ENCODE measurements around the gene CTSH.

CTSH gene

DNA sequence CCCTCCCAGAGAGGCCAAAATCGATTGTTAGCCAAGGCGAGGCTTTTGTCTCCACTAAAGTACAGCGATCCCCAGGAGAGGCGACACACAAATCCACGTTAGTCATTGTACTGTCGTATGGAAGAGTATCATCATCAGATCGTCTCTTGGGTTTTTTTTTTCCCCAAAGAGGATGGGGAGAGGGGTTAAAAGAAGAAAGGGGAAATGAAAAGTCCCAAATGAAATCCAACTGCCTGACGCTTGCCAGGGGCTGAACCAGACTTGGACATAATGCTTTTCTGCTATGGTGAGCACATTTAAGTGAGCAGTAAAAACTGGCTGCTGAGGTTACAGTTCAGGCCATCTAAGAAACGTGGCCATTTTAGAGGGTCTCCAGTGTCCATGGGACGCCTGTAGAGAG lies 37.9 kb upstream of the CTSH start:
- no peak for ATAC-seq
- Mint-ChIP-seq H3K4me3 (no peak overlapping the region), H3K36me3 (peaks cover 13% of the 10 kb centered on the region), H3K27ac (no peak overlapping the region), H3K27me3 (no peaks in the 10 kb centered on the region), H3K4me1 (peaks cover 49% of the 10 kb centered on the region), H3K9me3 (no peaks in the 10 kb centered on the region)

DNA sequence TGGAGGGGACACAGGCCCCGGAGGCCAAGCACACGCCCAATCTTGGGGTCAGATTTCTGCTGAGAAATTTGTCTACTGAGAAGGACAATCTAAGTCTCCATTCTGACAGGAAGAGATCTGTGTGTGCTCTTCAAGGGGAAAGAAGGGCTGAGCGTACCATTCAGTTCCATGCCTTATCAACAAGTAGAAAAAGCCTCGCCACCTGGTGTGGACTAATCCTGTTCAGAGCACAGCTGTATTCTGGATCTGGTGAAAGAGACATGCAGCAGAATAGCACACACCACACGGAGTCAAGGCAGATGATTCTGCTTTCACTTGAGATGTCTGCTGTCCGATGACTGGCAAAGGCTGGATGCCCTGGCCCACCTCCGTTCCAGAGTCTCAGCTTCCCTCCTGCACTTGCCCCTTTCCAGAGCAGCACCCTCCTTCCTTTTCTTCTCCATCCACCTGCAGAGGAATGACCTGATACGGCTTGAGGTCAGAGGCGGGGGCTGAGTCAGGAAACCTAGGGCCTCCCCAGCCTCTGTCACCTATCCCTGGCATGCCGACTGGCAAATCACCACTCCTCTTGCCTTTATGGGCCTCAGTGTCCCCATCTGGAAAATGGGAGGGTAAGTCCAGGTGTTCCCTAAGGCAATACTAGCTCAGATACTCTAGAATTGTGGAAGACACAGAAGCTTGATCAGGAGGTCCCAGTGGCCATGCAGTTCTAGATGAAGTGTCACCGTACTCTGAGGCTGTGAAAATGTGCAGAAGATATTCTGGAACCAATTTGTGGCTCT lies 36.9 kb upstream of the CTSH start:
- H3K27ac Mint-ChIP-seq: no peak overlapping the region
- no peak for ATAC-seq
- H3K9me3 Mint-ChIP-seq: no peaks in the 10 kb centered on the region
- H3K27me3 Mint-ChIP-seq: no peaks in the 10 kb centered on the region
- H3K4me3 Mint-ChIP-seq: no peak overlapping the region
- peaks cover 13% of the 10 kb centered on the region for H3K36me3 Mint-ChIP-seq
- H3K4me1 Mint-ChIP-seq: peaks cover 56% of the 10 kb centered on the region

DNA sequence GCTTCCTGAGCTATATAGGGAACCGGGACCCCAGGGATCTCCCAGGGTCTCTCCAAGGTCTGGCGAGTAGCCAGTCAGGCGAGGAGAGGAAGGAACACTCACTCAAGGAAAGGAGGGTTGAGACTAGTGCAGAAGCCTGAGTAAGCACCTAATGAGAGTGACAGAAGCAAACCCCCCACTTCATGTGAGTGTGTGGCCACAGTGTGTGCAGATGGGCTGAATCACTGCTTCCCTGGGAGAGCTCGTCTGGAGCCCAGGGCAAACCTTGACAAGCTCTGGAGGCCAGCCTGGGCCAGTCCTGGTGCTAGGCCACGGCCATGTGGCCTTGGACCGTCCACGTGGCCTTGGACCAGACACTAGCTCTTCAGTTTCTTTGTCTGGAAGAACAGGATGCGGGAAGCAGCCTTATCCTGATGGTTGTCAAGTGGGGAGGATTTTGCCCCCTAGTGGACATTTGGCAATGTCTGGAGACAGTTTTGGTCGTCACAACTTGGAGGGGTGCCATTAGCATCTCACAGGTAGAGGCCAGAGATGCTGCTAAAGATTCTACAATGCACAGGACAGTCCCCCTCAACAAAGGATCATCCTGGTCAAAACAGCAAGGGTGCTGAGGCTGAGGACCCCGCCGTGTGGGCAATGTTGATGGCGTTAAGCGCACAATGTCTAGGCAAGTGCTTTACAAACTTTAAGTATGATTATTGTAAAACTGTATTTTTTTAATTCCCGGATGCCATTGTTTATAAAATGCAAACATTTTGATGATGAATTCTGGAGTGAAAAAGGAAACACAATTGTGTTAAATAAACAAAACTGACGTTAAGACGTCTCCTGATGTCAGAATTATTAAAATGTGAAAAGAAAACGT lies 34.8 kb upstream of the CTSH start:
- no peak for ATAC-seq
- peaks cover 69% of the 10 kb centered on the region for H3K4me1 Mint-ChIP-seq
- H3K4me3 Mint-ChIP-seq: peak overlapping the region; percentile 81
- no peaks in the 10 kb centered on the region for H3K9me3 Mint-ChIP-seq
- no peaks in the 10 kb centered on the region for H3K27me3 Mint-ChIP-seq
- H3K36me3 Mint-ChIP-seq: peaks cover 13% of the 10 kb centered on the region
- H3K27ac Mint-ChIP-seq: peak overlapping the region; percentile 90

DNA sequence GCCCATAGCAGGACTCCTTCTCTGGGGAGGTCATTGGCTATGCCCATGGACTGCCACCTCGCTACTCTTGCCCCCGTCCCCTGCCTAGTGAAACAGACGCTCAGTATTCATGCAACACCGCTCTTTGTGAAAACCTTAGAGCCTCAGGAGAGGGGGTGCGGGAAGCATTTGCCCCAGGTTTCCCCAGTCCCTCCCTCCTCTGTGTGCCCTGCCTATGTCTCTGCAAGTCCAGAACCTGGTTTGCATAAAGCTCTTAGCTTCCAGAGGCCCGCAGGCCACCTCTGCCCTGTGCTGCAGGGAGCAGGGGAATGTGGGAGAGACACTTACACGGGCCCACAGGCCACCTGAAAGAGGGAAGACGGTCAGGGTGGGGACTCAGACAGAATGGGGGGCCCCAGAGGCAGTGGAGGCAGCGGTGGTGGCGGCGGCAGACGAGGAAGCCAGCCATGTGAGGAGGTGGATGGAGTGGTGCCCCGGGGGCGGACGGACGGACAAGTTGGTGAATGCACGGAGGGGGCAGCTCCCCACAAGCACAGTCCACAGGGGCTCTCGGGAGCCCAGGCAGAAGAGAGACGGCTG lies 33.8 kb upstream of the CTSH start:
- no peaks in the 10 kb centered on the region for H3K27me3 Mint-ChIP-seq
- peak overlapping the region; percentile 81 for H3K4me3 Mint-ChIP-seq
- peaks cover 6% of the 10 kb centered on the region for H3K36me3 Mint-ChIP-seq
- peak overlapping the region; percentile 90 for H3K27ac Mint-ChIP-seq
- ATAC-seq: no peak
- H3K4me1 Mint-ChIP-seq: peaks cover 66% of the 10 kb centered on the region
- H3K9me3 Mint-ChIP-seq: no peaks in the 10 kb centered on the region

DNA sequence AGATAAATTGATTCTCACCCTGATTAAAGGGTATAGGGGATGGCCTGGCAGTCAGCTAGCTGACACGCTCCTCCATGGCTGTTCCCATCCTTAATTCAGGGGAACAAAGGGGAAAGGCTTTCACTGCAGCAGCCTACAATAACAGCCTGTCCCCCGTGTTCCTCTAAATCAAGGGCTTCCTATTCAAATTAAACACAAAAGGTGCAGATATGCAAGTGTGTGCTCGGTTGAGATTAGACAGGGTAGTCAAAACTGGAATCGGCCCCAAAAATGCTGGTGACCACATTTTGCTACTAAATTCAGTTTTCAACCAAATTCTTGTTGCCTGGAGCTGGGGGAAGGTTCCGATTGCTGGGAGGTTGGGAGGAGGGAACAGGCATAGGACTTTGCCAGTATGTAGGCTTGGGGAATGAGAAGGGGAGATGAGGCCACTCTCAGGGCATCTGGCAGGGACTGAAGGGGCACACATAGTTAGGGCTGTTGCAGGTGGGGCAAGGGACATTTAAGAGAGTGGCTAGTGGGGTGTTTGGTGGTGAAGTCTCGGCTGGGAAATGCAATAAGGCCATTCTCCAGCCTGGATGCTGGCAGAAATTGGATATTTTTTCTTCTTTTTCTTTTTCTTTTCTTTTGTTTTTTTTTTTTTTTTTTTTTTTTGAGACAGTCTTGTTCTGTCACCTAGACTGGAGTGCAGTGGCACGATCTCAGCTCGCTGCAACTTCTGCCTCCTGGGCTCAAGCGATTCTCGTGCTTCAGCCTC lies 32.9 kb upstream of the CTSH start:
- Mint-ChIP-seq H3K27ac (peak overlapping the region; percentile 90), H3K9me3 (no peaks in the 10 kb centered on the region), H3K36me3 (no peaks in the 10 kb centered on the region), H3K27me3 (no peaks in the 10 kb centered on the region), H3K4me3 (peak overlapping the region; percentile 51), H3K4me1 (peaks cover 59% of the 10 kb centered on the region)
- ATAC-seq: peak; percentile 68

DNA sequence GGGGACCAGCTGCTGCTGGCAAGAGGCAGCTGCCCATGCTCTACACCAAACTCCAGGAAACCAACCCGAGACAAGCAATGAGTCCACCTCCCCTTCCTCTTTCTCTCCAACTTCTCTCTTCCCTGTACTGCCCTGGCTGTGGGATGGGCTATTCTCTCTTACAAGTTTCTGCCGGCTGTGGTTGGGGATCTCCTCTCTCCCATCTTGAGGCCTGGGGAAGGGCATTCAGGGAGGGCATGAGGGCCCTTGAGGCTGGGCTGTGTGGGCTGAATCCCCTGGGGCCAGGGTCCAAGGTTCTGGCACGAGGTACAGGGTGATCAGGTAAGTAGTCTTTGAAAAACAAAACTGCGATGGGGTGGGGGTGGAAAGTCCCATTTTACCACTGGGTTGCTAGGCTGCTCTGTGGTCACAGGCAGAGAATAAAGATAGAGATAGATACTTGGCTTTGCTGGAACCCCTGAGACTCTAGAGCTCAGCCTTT lies 32.3 kb upstream of the CTSH start:
- H3K4me3 Mint-ChIP-seq: peak overlapping the region; percentile 51
- peak overlapping the region; percentile 90 for H3K27ac Mint-ChIP-seq
- peak; percentile 92 for ATAC-seq
- no peaks in the 10 kb centered on the region for H3K9me3 Mint-ChIP-seq
- H3K27me3 Mint-ChIP-seq: no peaks in the 10 kb centered on the region
- H3K36me3 Mint-ChIP-seq: no peaks in the 10 kb centered on the region
- H3K4me1 Mint-ChIP-seq: peaks cover 53% of the 10 kb centered on the region

DNA sequence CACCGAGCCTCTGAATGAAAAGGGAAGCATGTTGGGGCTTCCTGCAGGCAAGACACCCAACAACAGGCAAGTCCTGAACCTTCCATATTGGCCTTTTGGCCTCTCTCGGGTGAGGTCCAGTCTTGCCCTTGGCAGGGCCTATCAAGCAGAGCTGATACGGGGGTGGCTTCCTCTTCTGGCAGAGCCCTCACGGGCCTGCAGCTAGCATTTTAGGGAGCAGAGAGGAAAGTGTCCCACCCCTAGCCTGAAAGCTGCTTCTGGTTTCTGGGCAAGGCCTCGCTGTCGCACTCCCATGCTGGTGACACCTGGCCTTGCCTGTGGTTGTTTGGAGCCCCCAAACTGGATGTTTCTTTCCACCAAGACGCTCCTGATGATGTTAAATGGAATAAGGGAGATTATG lies 31.8 kb upstream of the CTSH start:
- peak; percentile 22 for ATAC-seq
- no peaks in the 10 kb centered on the region for H3K36me3 Mint-ChIP-seq
- peaks cover 50% of the 10 kb centered on the region for H3K4me1 Mint-ChIP-seq
- H3K27ac Mint-ChIP-seq: peak overlapping the region; percentile 90
- H3K27me3 Mint-ChIP-seq: no peaks in the 10 kb centered on the region
- no peak overlapping the region for H3K4me3 Mint-ChIP-seq
- no peaks in the 10 kb centered on the region for H3K9me3 Mint-ChIP-seq

DNA sequence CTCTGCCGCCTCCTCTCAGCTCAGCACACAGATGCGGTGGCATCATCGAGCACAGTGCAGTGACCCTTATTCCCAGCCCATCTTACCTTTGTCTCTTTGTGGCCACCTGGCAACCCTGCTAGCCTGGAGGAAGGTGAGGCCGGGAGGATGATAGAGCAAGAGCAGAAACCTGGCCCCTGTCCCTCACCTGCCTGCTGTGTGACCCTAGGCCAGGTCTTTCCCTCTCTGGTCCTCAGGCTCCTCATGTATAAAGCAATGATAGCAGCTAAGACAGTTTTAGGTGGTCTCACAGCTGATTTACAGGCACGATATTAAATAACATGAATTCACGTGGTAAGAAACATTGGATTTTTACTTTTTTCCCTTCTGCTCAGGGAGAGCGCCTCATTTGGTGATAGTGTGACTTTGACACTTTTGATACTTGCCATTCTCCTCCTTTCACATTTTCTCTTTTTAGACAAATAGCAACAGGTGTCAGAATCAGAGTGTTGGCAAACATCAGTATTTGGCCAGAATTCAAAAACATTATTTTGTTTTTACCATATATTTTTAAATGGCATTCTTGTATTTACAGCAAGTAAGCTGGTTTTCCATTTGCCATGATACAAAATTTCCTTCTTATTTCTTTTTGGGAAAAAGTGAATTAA lies 29.5 kb upstream of the CTSH start:
- no peak for ATAC-seq
- peaks cover 45% of the 10 kb centered on the region for H3K4me1 Mint-ChIP-seq
- H3K4me3 Mint-ChIP-seq: no peak overlapping the region
- peaks cover 6% of the 10 kb centered on the region for H3K36me3 Mint-ChIP-seq
- no peaks in the 10 kb centered on the region for H3K9me3 Mint-ChIP-seq
- H3K27ac Mint-ChIP-seq: peak overlapping the region; percentile 38
- H3K27me3 Mint-ChIP-seq: no peaks in the 10 kb centered on the region

DNA sequence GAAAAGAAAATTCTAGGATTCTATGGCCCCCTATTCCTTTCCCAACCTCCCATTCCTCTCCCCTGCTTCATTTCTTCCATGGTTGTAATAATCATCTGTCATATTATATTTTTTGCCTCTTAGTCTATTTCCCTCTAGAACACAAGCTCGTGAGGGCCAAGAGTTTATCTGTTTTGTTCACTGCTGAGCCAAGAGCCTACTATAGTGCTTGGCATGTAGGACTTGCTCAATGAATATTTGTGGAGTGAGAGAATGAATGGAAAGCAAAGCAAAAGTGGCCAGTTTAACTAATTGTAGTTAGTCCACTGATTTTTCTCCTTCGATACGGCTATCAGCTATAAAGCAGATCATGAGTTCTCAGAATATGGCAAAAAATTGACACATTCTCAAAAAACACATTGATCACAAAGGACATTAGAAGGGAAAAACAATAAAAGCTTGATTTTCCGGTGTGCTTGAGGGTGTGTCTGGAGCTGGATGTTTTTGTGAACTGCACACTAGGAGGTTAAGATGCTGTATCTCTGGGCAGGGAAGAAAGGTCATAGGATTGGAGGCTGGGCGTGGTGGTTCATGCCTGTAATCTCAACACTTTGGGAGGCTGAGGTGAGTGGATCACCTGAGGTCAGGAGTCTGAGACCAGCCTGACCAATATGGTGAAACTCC lies 25.0 kb upstream of the CTSH start:
- Mint-ChIP-seq H3K4me1 (peaks cover 5% of the 10 kb centered on the region), H3K36me3 (peaks cover 7% of the 10 kb centered on the region), H3K27me3 (no peaks in the 10 kb centered on the region), H3K9me3 (no peaks in the 10 kb centered on the region), H3K27ac (no peak overlapping the region), H3K4me3 (no peak overlapping the region)
- ATAC-seq: no peak

DNA sequence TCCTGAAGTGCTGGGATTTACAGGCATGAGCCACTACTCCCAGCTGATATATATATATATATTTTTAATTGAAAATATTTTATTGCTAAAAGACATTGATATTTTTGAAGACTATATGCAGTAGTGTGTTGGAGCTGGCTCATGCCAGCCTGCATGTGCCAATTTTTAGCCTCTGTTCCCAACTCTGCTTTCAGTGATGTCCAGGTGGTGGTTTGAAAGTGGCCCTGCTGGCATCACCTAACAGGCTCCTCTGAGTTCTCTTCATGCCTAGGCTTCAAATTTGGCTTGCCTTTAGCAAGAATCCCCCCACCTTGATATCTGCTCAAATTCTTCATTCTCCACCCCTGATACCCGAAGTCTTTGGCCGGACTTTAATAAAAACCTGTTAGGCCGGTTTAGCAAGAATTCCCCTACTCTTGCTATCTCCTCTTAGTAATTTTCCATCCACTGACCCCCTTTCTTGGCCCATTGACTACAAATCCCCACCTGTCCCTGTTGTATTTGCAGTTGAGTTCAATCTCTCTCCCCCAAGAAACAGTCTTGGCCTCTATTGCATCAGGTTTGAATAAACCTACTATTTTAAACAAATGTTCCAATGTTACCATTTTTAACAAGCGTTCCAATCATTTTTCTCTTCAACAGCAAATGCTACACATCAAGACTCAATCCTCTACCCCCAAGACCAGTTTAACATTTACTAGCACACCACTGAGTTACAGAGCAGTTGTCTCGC lies 23.9 kb upstream of the CTSH start:
- H3K27ac Mint-ChIP-seq: peak overlapping the region; percentile 6
- ATAC-seq: no peak

DNA sequence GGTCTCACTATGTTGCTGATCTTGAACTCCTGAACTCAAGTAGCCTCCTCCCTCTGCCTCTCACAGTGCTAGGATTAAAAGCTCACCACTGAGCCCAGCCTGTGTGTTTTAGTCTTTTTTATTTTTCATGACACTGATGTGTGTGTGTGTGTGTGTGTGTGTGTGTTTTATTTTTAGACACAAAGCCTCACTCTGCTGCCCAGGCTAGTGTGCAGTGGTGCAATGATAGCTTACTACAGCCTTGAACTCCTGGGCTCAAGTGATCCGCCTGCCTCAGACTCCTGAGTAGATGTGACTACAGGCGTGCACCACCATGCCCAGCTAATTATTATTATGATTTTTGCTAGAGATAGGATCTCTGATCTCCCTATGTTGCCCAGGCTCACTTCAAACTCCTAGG lies 23.3 kb upstream of the CTSH start:
- no peak overlapping the region for H3K4me3 Mint-ChIP-seq
- H3K27ac Mint-ChIP-seq: no peak overlapping the region
- ATAC-seq: no peak
- no peaks in the 10 kb centered on the region for H3K9me3 Mint-ChIP-seq
- H3K27me3 Mint-ChIP-seq: no peaks in the 10 kb centered on the region
- peaks cover 5% of the 10 kb centered on the region for H3K4me1 Mint-ChIP-seq
- H3K36me3 Mint-ChIP-seq: peaks cover 7% of the 10 kb centered on the region

More for the DNA sequence above, 23.9 kb upstream of the CTSH start:
- H3K4me3 Mint-ChIP-seq: no peak overlapping the region
- no peaks in the 10 kb centered on the region for H3K9me3 Mint-ChIP-seq
- H3K27me3 Mint-ChIP-seq: no peaks in the 10 kb centered on the region
- peaks cover 7% of the 10 kb centered on the region for H3K36me3 Mint-ChIP-seq
- H3K4me1 Mint-ChIP-seq: peaks cover 5% of the 10 kb centered on the region

DNA sequence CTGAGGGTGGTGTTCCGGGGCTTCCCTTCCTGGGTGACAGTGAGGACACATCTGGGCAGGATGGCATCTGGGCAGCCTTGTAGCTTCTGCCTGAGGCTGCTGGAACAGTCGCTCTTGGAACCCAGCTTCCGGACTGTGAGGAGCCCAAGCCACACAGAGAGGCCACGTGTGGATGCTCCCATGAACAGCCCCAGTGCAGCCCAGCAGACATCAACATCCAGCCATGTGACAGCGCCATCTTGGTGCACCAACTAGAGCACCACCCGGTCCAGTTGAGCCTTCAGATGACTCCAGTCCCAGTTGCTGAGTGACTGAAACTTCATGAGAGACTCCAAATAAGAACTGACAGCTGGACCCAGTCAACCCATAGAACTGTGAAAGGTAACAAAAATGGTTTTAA lies 15.5 kb upstream of the CTSH start:
- Mint-ChIP-seq H3K9me3 (no peaks in the 10 kb centered on the region), H3K27ac (no peak overlapping the region), H3K27me3 (no peaks in the 10 kb centered on the region), H3K4me1 (no peaks in the 10 kb centered on the region), H3K4me3 (no peak overlapping the region), H3K36me3 (peaks cover 6% of the 10 kb centered on the region)
- no peak for ATAC-seq

DNA sequence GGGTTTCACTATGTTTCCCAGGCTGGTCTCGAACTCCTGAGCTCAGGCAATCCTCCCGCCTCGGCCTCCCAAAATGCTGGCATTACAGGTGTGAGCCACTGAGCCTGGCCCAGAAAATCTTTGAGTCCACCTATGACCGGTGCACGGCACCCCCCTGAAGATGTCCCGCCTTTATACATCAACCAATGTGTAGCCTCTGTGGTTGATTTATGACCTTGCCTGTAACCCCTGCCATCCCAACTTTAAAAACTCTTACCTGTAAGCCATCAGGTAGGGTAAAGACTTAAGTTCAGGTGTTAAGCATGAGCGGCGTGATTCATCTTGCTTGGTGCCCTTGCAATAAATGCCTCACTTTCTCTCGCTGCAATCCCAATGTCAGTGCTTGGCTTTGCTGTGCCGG lies 14.5 kb upstream of the CTSH start:
- Mint-ChIP-seq H3K27me3 (no peaks in the 10 kb centered on the region), H3K9me3 (no peaks in the 10 kb centered on the region), H3K27ac (no peak overlapping the region), H3K4me1 (no peaks in the 10 kb centered on the region), H3K4me3 (no peak overlapping the region), H3K36me3 (peaks cover 6% of the 10 kb centered on the region)
- no peak for ATAC-seq
